ENCODE data around the gene MYO3B. TPM values are rescaled to one million over a fixed set of nuclear protein-coding genes. Genes with fewer than 3 reads are reported as not detected.

MYO3B gene
- total RNA-seq, 1 donor from 2014 or later = 0.17 TPM

DNA sequence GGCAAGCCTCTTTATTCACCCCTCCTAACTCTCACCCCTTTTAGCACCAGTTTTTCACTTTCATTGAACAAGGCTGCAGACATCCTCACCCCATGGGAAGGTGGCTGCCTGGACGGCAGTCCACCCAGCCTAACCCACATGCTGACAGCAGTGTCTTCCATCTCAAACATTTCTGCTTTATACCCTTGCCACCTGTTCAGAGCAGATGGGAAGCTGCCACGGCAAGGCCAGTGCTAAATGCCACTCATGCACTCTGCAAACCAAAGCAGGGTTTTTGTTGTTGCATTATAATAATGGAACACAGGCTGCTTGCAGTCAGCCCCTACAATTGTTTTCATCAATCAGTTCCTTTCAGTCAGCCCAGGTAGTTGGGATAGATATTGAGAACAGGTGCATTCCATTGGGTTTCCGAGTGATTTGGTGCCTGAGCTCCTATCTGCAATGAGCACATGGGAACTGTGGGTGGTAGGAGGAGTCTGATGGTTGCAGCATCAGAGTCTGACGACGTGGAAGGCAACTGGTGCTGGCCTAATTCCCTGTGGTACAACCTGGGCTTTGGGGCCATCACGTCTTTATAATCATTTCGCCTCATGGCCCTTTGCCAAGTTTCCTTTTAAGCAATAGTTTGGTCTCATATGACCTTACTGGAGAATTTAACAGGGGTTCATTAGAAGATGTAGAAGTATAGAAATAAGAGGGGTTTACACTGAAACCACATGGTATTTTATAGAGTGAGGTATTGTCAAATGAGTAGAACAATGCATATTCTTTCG is 284.7 kb downstream of the MYO3B start:
- no peaks in the 10 kb centered on the region for H3K36me3 ChIP-seq
- H3K27ac ChIP-seq = no peak overlapping the region
- TF ChIP-seq, protein P1, sequence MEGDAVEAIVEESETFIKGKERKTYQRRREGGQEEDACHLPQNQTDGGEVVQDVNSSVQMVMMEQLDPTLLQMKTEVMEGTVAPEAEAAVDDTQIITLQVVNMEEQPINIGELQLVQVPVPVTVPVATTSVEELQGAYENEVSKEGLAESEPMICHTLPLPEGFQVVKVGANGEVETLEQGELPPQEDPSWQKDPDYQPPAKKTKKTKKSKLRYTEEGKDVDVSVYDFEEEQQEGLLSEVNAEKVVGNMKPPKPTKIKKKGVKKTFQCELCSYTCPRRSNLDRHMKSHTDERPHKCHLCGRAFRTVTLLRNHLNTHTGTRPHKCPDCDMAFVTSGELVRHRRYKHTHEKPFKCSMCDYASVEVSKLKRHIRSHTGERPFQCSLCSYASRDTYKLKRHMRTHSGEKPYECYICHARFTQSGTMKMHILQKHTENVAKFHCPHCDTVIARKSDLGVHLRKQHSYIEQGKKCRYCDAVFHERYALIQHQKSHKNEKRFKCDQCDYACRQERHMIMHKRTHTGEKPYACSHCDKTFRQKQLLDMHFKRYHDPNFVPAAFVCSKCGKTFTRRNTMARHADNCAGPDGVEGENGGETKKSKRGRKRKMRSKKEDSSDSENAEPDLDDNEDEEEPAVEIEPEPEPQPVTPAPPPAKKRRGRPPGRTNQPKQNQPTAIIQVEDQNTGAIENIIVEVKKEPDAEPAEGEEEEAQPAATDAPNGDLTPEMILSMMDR (IDR thresholded peaks at IDR 0.05) = no peak
- intact Hi-C loops (cut with DNase I) = no loop called here
- ATAC-seq = no peak
- H3K27me3 ChIP-seq = no peaks in the 10 kb centered on the region
- no peaks in the 10 kb centered on the region for H3K9me3 ChIP-seq
- no peak for DNase-seq
- H3K4me1 ChIP-seq = peaks cover 2% of the 10 kb centered on the region
- H3K4me3 ChIP-seq = no peak overlapping the region

DNA sequence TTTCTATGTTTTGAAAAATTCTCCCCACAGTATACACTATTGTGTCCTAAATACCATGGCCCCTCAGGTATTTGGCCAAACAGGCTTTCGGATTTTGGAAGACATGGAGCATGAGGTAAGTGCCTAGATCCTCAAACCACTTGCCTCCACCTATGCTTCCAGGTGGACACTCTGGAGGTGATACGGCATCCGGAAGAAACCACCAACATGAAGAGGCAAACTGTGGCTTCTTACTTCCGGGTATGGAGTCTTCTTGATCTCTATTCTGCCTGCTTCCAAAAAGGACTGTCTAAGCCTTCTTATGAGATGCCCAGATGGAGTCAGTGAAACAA is 285.2 kb downstream of the MYO3B start:
- TF ChIP-seq, protein P1 (IDR thresholded peaks at IDR 0.05) = no peak
- Histone ChIP-seq H3K27me3 (no peaks in the 10 kb centered on the region), H3K27ac (no peak overlapping the region), H3K9me3 (no peaks in the 10 kb centered on the region), H3K4me3 (no peak overlapping the region), H3K4me1 (peaks cover 7% of the 10 kb centered on the region), H3K36me3 (no peaks in the 10 kb centered on the region)
- ATAC-seq = no peak
- no peak for DNase-seq
- intact Hi-C loops (cut with DNase I) = no loop called here

DNA sequence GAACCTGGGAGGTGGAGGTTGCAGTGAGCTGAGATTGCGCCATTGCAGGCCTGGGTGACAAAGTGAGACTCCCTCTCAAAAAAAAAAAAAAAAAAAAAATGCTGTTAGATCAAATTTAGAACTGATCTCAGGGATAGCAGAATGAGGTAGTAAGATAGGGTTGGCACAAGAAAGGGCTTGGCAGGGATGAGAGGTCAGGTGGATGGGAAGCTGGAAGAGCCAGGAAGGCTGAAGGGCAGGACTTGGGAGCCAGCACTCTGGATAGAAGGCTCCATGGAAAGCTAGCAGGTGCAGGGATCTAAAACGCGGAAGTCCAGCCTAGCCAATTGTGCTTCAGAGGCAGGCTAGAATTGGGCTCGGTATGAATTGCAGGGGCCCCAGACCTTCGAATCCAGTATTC is 286.3 kb downstream of the MYO3B start:
- Histone ChIP-seq H3K36me3 (no peaks in the 10 kb centered on the region), H3K4me1 (peaks cover 11% of the 10 kb centered on the region), H3K27me3 (no peaks in the 10 kb centered on the region), H3K9me3 (no peaks in the 10 kb centered on the region), H3K27ac (no peak overlapping the region), H3K4me3 (no peak overlapping the region)
- DNase-seq (no peak), ATAC-seq (no peak)
- TF ChIP-seq, protein P1 (IDR thresholded peaks at IDR 0.05) = no peak
- intact Hi-C loops (cut with DNase I) = no loop called here

DNA sequence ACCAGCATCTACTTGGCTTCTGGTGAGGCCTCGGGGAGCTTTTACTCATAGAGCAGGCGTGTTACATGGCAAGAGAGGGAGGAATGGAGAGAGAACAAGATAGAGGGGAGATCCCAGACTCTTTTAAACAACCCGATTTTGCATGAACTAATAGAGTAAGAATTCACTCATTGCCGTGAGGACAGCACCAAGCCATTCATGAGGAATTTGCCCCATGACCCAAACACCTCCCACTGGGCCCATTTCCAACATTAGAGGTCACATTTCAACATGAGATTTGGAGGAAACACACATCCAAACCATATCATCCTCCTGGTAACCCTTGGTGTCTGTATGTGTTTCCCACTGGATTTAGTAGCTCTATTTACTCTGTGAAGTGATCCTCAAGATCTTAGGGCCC is 287.3 kb downstream of the MYO3B start:
- Histone ChIP-seq H3K4me1 (peaks cover 11% of the 10 kb centered on the region), H3K27ac (no peak overlapping the region), H3K27me3 (no peaks in the 10 kb centered on the region), H3K9me3 (no peaks in the 10 kb centered on the region), H3K4me3 (no peak overlapping the region), H3K36me3 (no peaks in the 10 kb centered on the region)
- DNase-seq = no peak
- intact Hi-C loops (cut with DNase I) = no loop called here
- TF ChIP-seq, protein P1 (IDR thresholded peaks at IDR 0.05) = no peak
- ATAC-seq = no peak

DNA sequence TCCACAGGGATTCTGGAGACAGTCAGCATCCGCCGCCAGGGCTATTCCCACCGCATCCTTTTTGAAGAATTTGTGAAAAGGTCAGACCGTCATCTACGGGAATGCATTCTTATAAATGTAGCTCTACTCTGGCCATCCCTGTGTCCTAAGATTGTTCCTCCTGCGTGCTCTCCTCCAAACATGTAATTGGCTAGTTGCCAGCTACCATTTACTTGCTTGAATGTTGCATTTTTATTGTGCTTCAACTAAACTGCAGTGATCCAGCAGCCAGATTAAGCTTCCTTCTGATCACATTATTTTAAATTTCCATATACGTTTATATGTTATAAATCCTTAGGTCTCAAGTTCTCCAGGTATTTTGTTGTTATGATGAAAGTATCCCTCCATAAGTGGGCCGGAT is 288.7 kb downstream of the MYO3B start:
- Histone ChIP-seq H3K27ac (no peak overlapping the region), H3K36me3 (no peaks in the 10 kb centered on the region), H3K27me3 (no peaks in the 10 kb centered on the region), H3K9me3 (no peaks in the 10 kb centered on the region), H3K4me1 (peaks cover 11% of the 10 kb centered on the region), H3K4me3 (no peak overlapping the region)
- intact Hi-C loops (cut with DNase I) = no loop called here
- ATAC-seq (no peak), DNase-seq (no peak)
- TF ChIP-seq, protein P1 (IDR thresholded peaks at IDR 0.05) = no peak

Measured in upper lobe of right lung (tissue), 1 donor.